GM19025 (cell line): Measurements from ENCODE around the gene CCSER1.
"Not testable (repeated sequence)": the region's sequence is repeated elsewhere in the genome, so short reads cannot be mapped to it uniquely, and the experiment has no call there.

Experiments
- ATAC-seq: cut with Tn5 transposase; IDR thresholded peaks from one replicate; pipeline ENCODE4 v1.9.1; 2021; ENCODE audit warnings: mild to moderate bottlenecking, low read depth, moderate library complexity; ENCODE audit not compliant: unreplicated experiment

CCSER1 gene

GRCh38 chr4:90281541-90282355 lies 154.6 kb downstream of the CCSER1 start:
- no peak for ATAC-seq

GRCh38 chr4:90290345-90290744 lies 163.2 kb downstream of the CCSER1 start:
- no peak for ATAC-seq

- ATAC-seq, result no peak
Measured at GRCh38 chr4:90292438-90292837, 165.2 kb downstream of the CCSER1 start.

GRCh38 chr4:90293320-90293719 lies 166.1 kb downstream of the CCSER1 start:
- no peak for ATAC-seq

GRCh38 chr4:90299373-90299772 lies 172.2 kb downstream of the CCSER1 start:
- ATAC-seq, result no peak

GRCh38 chr4:90306810-90307209 lies 179.6 kb downstream of the CCSER1 start:
- no peak for ATAC-seq

GRCh38 chr4:90317140-90317539 lies 189.9 kb downstream of the CCSER1 start:
- ATAC-seq, result not testable (repeated sequence)

GRCh38 chr4:90317785-90318184 lies 190.6 kb downstream of the CCSER1 start:
- ATAC-seq, result no peak

GRCh38 chr4:90318193-90318592 lies 191.0 kb downstream of the CCSER1 start:
- ATAC-seq, result no peak

GRCh38 chr4:90328558-90328957 lies 201.4 kb downstream of the CCSER1 start:
- ATAC-seq, result no peak

- ATAC-seq, result no peak
Measured at GRCh38 chr4:90330546-90330945, 203.4 kb downstream of the CCSER1 start.

- ATAC-seq, result no peak
Measured at GRCh38 chr4:90345549-90346215, 218.5 kb downstream of the CCSER1 start.

GRCh38 chr4:90349636-90350035 lies 222.4 kb downstream of the CCSER1 start:
- ATAC-seq, result no peak

GRCh38 chr4:90357117-90357710 lies 230.0 kb downstream of the CCSER1 start:
- no peak for ATAC-seq

GRCh38 chr4:90375081-90375480 lies 247.9 kb downstream of the CCSER1 start:
- ATAC-seq, result no peak

GRCh38 chr4:90393215-90393614 lies 266.0 kb downstream of the CCSER1 start:
- ATAC-seq, result no peak

- ATAC-seq, result no peak
Measured at GRCh38 chr4:90403781-90404180, 276.6 kb downstream of the CCSER1 start.

- not testable (repeated sequence) for ATAC-seq
Measured at GRCh38 chr4:90407897-90408296, 280.7 kb downstream of the CCSER1 start.

- not testable (repeated sequence) for ATAC-seq
Measured at GRCh38 chr4:90412786-90413185, 285.6 kb downstream of the CCSER1 start.

- ATAC-seq, result no peak
Measured at GRCh38 chr4:90415116-90415515, 287.9 kb downstream of the CCSER1 start.

- ATAC-seq, result peak; percentile 76
Measured at GRCh38 chr4:90419124-90419711, 292.0 kb downstream of the CCSER1 start.
